MM.1S (cell line): ENCODE results near the gene HIPK2.

ENCODE experiments used
- EZH2 ChIP-seq: fragments of 300-600 bp; sonication (generic); optimal IDR thresholded peaks from 2 replicates; pipeline ENCODE3; 2017; ENCODE audit warnings: low read depth, mild to moderate bottlenecking, antibody characterized with exemption, low read length, mixed read lengths
- EZH2phosphoT487 ChIP-seq: fragments of 300-600 bp; sonication (generic); IDR thresholded peaks from 2 replicates; pipeline ENCODE4 v1.6.1; 2018; ENCODE audit warnings: antibody characterized with exemption, low read length
- TF ChIP-seq, protein P1 (sequence below): fragments of 300-600 bp; sonication (generic); IDR thresholded peaks from 2 replicates; pipeline ENCODE4 v1.5.1; 2016; ENCODE audit warnings: antibody characterized with exemption, low read length, mixed read lengths

DNA sequence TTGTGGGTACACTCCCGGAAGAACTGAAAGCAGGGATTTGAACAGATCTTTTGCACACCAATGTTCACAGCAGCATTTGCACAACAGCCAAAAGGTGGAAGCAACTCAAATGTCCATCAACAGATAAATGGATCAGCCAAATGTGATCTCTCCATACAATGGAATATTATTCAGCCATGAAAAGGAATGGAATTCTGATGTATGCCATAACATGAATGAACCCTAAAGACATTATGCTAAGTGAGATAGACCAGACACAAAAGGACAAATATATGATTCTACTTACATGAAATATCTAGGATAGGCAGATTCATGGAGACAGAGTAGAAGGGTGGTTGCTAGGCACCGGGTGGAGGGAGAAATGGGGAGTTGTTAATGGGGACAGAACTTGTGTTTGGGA is 217.6 kb downstream of the HIPK2 start:
- TF ChIP-seq, protein P1, sequence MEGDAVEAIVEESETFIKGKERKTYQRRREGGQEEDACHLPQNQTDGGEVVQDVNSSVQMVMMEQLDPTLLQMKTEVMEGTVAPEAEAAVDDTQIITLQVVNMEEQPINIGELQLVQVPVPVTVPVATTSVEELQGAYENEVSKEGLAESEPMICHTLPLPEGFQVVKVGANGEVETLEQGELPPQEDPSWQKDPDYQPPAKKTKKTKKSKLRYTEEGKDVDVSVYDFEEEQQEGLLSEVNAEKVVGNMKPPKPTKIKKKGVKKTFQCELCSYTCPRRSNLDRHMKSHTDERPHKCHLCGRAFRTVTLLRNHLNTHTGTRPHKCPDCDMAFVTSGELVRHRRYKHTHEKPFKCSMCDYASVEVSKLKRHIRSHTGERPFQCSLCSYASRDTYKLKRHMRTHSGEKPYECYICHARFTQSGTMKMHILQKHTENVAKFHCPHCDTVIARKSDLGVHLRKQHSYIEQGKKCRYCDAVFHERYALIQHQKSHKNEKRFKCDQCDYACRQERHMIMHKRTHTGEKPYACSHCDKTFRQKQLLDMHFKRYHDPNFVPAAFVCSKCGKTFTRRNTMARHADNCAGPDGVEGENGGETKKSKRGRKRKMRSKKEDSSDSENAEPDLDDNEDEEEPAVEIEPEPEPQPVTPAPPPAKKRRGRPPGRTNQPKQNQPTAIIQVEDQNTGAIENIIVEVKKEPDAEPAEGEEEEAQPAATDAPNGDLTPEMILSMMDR = no peak
- TF ChIP-seq EZH2phosphoT487 (no peak), EZH2 (no peak)
